Spleen (tissue), 11 donors: ENCODE data around the gene GCK. TPM values are rescaled to one million over a fixed set of nuclear protein-coding genes. Genes with fewer than 3 reads are reported as not detected.

Source experiments
- DNase-seq: peaks from one replicate; pipeline ENCODE4 v3.0.0-alpha.2; 2020
- H3K27ac ChIP-seq, 8 donors: fragments of 200-600 bp; sonication (generic) in 7 of 8; 1 replicate in 4 of 8; 2 replicates in 4 of 8; pipeline versions ENCODE4 v1.5.0 to v1.8.0; 2016 to 2021; ENCODE audit warnings: inconsistent platforms in 4 of 8, mild to moderate bottlenecking in 4 of 8, moderate library complexity in 1 of 8
- H3K27me3 ChIP-seq, 7 donors: fragments of 200-600 bp; sonication (generic) in 6 of 7; replicated peaks in 1 of 7; 1 replicate in 4 of 7; 2 replicates in 3 of 7; pipeline versions ENCODE4 v1.5.0 to v1.8.0; 2016 to 2021; ENCODE audit warnings: inconsistent platforms in 3 of 7, mild to moderate bottlenecking in 1 of 7
- H3K36me3 ChIP-seq, 6 donors: fragments of 200-600 bp; sonication (generic) in 5 of 6; 1 replicate in 4 of 6; 2 replicates in 2 of 6; pipeline versions ENCODE4 v1.5.0 to v1.8.0; 2016 to 2021; ENCODE audit warnings: inconsistent platforms in 2 of 6
- H3K4me1 ChIP-seq, 6 donors: fragments of 200-600 bp; sonication (generic) in 5 of 6; 1 replicate in 3 of 6; 2 replicates in 3 of 6; pipeline versions ENCODE4 v1.5.0 to v1.8.0; 2016 to 2021; ENCODE audit warnings: inconsistent platforms in 3 of 6
- H3K4me3 ChIP-seq, 8 donors: fragments of 200-600 bp; sonication (generic) in 7 of 8; 1 replicate in 4 of 8; 2 replicates in 4 of 8; pipeline versions ENCODE4 v1.5.0 to v1.8.0; 2016 to 2021; ENCODE audit warnings: inconsistent platforms in 4 of 8, mild to moderate bottlenecking in 4 of 8, moderate library complexity in 2 of 8
- H3K9me3 ChIP-seq, 8 donors: fragments of 200-600 bp; sonication (generic) in 7 of 8; 1 replicate in 4 of 8; 2 replicates in 4 of 8; pipeline versions ENCODE4 v1.5.0 to v1.8.0; 2016 to 2021; ENCODE audit warnings: inconsistent platforms in 4 of 8
- CTCF ChIP-seq, 11 experiments: fragments of 200-600 bp in 7 of 11; fragments of 450-650 bp in 4 of 11; sonication (generic) in 4 of 11; IDR thresholded peaks in 8 of 11; conservative IDR thresholded peaks in 3 of 11; 1 replicate in 7 of 11; 2 replicates in 4 of 11; pipeline versions ENCODE4 v1.4.0 to v1.8.0; 2016 to 2021; ENCODE audit warnings: antibody characterized with exemption in 11 of 11, inconsistent platforms in 4 of 11, mild to moderate bottlenecking in 1 of 11
- POLR2A ChIP-seq, 3 donors: fragments of 450-650 bp; IDR thresholded peaks; one replicate each; pipeline ENCODE4 v1.5.1; 2017; ENCODE audit warnings: antibody characterized with exemption in 3 of 3, mild to moderate bottlenecking in 1 of 3
- POLR2AphosphoS5 ChIP-seq, 3 donors: sonication (generic); formaldehyde crosslinking; IDR thresholded peaks; one replicate each; pipeline ENCODE4 v1.5.1; 2017; ENCODE audit warnings: antibody characterized with exemption in 3 of 3
- WGBS, 5 donors: extraction: QIAGEN DNeasy Blood & Tissue Kit in 3 of 5; methylation state at CpG; one replicate each; pipeline versions ENCODE4 v1.1.5 to v1.1.7; 2013 to 2018; 5-methylcytosine and 5-hydroxymethylcytosine counted together
- intact Hi-C: fragments of 100-400 bp; cut with DNase I; formaldehyde crosslinking; loops from one replicate; pipeline ENCODE4 v1.15.0; 2023; ENCODE audit warnings: low total_unique reads
- polyA plus RNA-seq, 3 donors: library from polyadenylated mRNA; stranded (reverse); fragments of 200-250 nt; gene quantifications; one replicate each; pipeline ENCODE4 v1.2.1, GENCODE V29; 2013
- total RNA-seq, 7 donors: library from RNA; depleted of rRNA in 3 of 7; stranded (reverse); fragments of >200 nt in 3 of 7; fragmentation: NEBNext Ultra II Directional in 4 of 7; extraction: Animal tissue kit (Norgen Biotek cat#: 25700) in 4 of 7; gene quantifications; one replicate each; pipeline versions ENCODE4 v1.1.0 to v1.2.1, GENCODE V29; 2016 to 2021
- donor health status: healthy with polysubstance abuse.
- donor health status: DM: no; HTN: no; CAD: no; lungs with moderate emphysema.
- donor health status: DM: no; HTN: no; CAD: no.
- donor health status: Bipolar disorder and iron deficiency.
- donor health status: healthy.
- donor health status: DM: no; HTN: no; CAD: no.
- donor health status: DM: yes; HTN: yes; CAD: no.

The GCK gene
- total and polyA plus RNA-seq, 10 donors = 0.29 to 1.7 (median 0.55) TPM; not detected in 3

DNA sequence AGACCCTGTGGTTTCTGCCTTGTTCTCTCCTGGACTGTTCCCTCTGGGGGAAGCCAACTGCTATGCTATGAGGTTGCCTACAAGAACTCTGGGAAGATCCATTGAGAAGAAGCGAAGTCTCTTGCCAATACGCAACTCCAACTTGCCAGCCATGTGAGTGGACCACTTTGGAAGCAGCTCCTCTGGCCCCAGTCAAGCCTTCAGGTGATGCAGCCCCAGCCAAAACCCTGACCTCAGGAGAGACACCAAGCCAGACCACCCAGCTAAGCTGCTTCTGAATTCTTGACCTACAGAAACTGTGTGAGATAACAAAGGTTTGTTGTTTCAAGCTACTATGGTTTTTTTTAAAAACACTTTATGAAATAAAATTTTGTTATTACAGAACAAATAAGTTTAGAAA is 27.9 kb downstream of the GCK start:
- intact Hi-C loops = no loop called here
- no peaks in the 10 kb centered on the region for H3K27me3 ChIP-seq
- no peak for DNase-seq
- H3K36me3 ChIP-seq = no peaks in the 10 kb centered on the region
- peaks cover 0 to 8% (median 0%) of the 10 kb centered on the region in 8 donors for H3K9me3 ChIP-seq
- H3K4me3 ChIP-seq = no peak overlapping the region
- 89 to 100% (median 96%) methylated on average over 2 of the region's 2 CpGs for WGBS, 5 donors
- no peak overlapping the region for H3K27ac ChIP-seq
- H3K4me1 ChIP-seq = no peaks in the 10 kb centered on the region
- TF ChIP-seq CTCF (IDR thresholded peaks at IDR 0.05 in 8 of 11, conservative IDR thresholded peaks at IDR 0.05 in 3 of 11) (no peak), POLR2AphosphoS5 (IDR thresholded peaks at IDR 0.05) (no peak), POLR2A (IDR thresholded peaks at IDR 0.05) (no peak)

DNA sequence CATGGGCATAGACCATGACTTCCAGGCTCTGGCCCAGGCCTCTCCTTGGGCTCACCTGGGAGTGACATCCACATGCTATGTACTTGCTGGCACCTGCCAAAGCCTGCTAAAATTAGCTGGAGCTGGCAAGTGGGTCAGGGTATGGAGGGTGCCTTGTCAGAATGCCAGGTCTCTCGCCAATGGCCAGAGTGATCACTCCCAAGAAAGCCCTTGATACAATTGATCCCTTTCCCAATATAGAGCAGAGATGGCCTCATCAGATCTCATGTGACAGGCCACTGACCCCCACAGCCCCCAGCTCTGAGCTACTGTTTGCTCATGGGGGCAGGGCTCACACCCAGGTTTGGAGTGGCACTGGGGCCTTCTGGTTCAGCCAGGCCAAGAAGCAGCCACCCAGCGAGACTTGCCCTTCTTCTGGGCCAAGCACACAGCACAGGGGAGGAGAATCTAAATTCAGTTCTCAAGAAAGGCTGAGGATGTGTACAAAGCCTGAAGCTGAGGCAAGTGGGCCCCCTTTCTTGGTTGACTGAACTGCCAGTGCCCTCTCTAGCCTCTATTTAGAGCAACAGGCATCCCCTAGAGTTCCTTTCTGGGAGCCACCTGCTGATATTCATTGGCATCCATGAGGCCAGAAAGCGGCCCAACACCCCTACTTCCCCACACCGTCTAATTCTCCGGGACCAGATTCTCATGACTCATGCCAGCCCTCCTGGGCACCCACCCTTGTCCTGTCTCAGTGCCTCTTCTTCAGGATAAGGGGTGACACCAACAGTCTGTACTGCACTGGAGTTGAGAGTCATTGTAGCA is 29.2 kb downstream of the GCK start:
- H3K36me3 ChIP-seq = no peaks in the 10 kb centered on the region
- H3K27ac ChIP-seq = no peak overlapping the region
- H3K4me1 ChIP-seq = no peaks in the 10 kb centered on the region
- WGBS, 5 donors = 87 to 96% (median 88%) methylated on average over 5 of the region's 5 CpGs
- H3K9me3 ChIP-seq = peaks cover 0 to 7% (median 0%) of the 10 kb centered on the region in 8 donors
- intact Hi-C loops = no loop called here
- TF ChIP-seq POLR2A (IDR thresholded peaks at IDR 0.05) = no peak
- no peak for TF ChIP-seq CTCF (IDR thresholded peaks at IDR 0.05 in 8 of 11, conservative IDR thresholded peaks at IDR 0.05 in 3 of 11)
- no peak for TF ChIP-seq POLR2AphosphoS5 (IDR thresholded peaks at IDR 0.05)
- no peak for DNase-seq
- H3K27me3 ChIP-seq = no peaks in the 10 kb centered on the region
- H3K4me3 ChIP-seq = no peak overlapping the region

DNA sequence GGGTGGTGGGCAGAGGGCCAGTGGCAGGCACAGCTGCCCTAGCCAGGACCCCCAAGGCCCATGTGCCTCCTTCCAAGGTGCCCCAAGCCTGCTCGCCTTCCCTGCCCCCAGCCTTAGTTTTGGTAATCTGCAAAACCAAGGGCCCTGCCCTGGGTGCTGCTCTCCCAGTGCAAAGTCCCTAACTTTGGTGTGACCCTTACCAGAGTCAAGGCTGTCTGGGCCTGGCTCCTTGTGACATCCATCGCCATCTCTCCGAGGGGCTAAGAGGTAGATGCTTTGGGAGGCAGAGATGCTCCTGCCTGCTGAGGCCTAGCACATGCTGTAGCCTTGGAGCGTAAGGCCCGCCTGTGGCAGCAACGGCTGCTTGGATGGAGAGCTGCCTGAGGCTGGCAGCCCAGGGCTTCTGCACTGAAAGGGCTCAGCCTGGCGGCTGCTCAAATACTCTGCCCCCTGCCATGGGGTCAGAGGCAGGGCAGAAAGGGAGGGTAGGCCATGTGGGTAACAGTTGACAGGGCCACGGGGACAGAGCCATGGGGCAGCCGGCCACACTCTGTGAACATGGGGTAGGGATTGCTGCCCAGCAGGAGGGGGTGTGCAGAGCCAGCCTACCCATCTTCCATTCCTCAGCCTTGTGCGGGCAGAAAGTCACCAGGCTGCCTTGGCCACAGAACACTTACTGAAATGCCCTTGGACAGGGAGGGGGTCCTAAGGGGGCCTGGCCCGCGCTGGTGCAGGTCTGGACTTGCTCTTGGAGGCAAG is 30.2 kb downstream of the GCK start:
- no peak for TF ChIP-seq POLR2AphosphoS5 (IDR thresholded peaks at IDR 0.05)
- TF ChIP-seq CTCF (IDR thresholded peaks at IDR 0.05 in 8 of 11, conservative IDR thresholded peaks at IDR 0.05 in 3 of 11) = no peak
- no peak for TF ChIP-seq POLR2A (IDR thresholded peaks at IDR 0.05)
- H3K27ac ChIP-seq = no peak overlapping the region
- no peak for DNase-seq
- WGBS, 5 donors = 90 to 97% (median 95%) methylated on average over 10 to 12 of the region's 12 CpGs
- intact Hi-C loops = no loop called here
- no peaks in the 10 kb centered on the region for H3K9me3 ChIP-seq
- no peak overlapping the region for H3K4me3 ChIP-seq
- H3K36me3 ChIP-seq = no peaks in the 10 kb centered on the region
- no peaks in the 10 kb centered on the region for H3K27me3 ChIP-seq
- no peaks in the 10 kb centered on the region for H3K4me1 ChIP-seq
